NCI-H2227 (cell line): ENCODE data around the gene FZD8.
A peak's percentile ranks its signal among the peaks of the same experiment; 100 is the strongest.

Source experiments
- DNase-seq: peaks from one replicate; lab custom pipeline; 2025; ENCODE audit not compliant: unreplicated experiment; lab: John Stamatoyannopoulos, UW

The FZD8 gene

GRCh38 chr10:35607475-35608327, 34.4 kb downstream of the FZD8 start:
- peak; percentile 16 for DNase-seq

- DNase-seq: no peak
Measured at GRCh38 chr10:35606430-35606829, 35.7 kb downstream of the FZD8 start.

GRCh38 chr10:35605191-35605590, 36.9 kb downstream of the FZD8 start, which contains the start of gene GJD4:
TSS of gene GJD4 (plus strand) at chr10:35605341. CDS start at chr10:35605568, 227 bp downstream.
- DNase-seq: no peak

- DNase-seq: no peak
Measured at GRCh38 chr10:35600193-35600592, 41.9 kb downstream of the FZD8 start.

- DNase-seq: no peak
Measured at GRCh38 chr10:35598379-35598778, 43.7 kb downstream of the FZD8 start.

- DNase-seq: no peak
Measured at GRCh38 chr10:35595106-35595505, 47.0 kb downstream of the FZD8 start.

- no peak for DNase-seq
Measured at GRCh38 chr10:35594115-35595079, 47.7 kb downstream of the FZD8 start.

- no peak for DNase-seq
Measured at GRCh38 chr10:35592441-35592840, 49.7 kb downstream of the FZD8 start.

GRCh38 chr10:35588836-35589235, 53.3 kb downstream of the FZD8 start:
- DNase-seq: no peak
